Suprapubic skin (tissue), 4 donors: ENCODE data around the gene LRRC4C. TPM values are rescaled to one million over a fixed set of nuclear protein-coding genes. Genes with fewer than 3 reads are reported as not detected.

Experiments used
- DNase-seq, 2 donors: peaks; one replicate each; pipeline ENCODE4 v3.0.0-alpha.2; 2019; ENCODE audit warnings: low spot score in 2 of 2
- H3K27ac ChIP-seq: fragments of 200-600 bp; sonication (generic); one replicate; pipeline ENCODE4 v1.5.1; 2019
- H3K27me3 ChIP-seq: fragments of 200-600 bp; sonication (generic); one replicate; pipeline ENCODE4 v1.5.1; 2019
- H3K36me3 ChIP-seq: fragments of 200-600 bp; sonication (generic); one replicate; pipeline ENCODE4 v1.5.1; 2019
- H3K4me1 ChIP-seq: fragments of 200-600 bp; sonication (generic); one replicate; pipeline ENCODE4 v1.5.1; 2019
- H3K4me3 ChIP-seq: fragments of 200-600 bp; sonication (generic); one replicate; pipeline ENCODE4 v1.5.1; 2019; ENCODE audit warnings: mild to moderate bottlenecking
- H3K9me3 ChIP-seq: fragments of 200-600 bp; sonication (generic); one replicate; pipeline ENCODE4 v1.5.1; 2019
- CTCF ChIP-seq, 2 donors: fragments of 200-600 bp in 1 of 2; fragments of 450-650 bp in 1 of 2; sonication (generic) in 1 of 2; IDR thresholded peaks; one replicate each; pipeline ENCODE4 v1.5.1; 2016 to 2019; ENCODE audit warnings: antibody characterized with exemption in 2 of 2, mild to moderate bottlenecking in 1 of 2, moderate library complexity in 1 of 2
- EP300 ChIP-seq: sonication (generic); formaldehyde crosslinking; IDR thresholded peaks from one replicate; pipeline ENCODE4 v1.6.1; 2017; ENCODE audit warnings: antibody characterized with exemption
- POLR2A ChIP-seq, 2 donors: fragments of 450-650 bp; IDR thresholded peaks; one replicate each; pipeline ENCODE4 v1.6.1; 2017; ENCODE audit warnings: antibody characterized with exemption in 2 of 2, mild to moderate bottlenecking in 2 of 2, moderate library complexity in 2 of 2
- POLR2AphosphoS5 ChIP-seq, 3 donors: sonication (generic); formaldehyde crosslinking; IDR thresholded peaks; one replicate each; pipeline ENCODE4 v1.6.1; 2017; ENCODE audit warnings: antibody characterized with exemption in 3 of 3
- WGBS: methylation state at CpG from one replicate; pipeline ENCODE4 v1.1.5; 2018; 5-methylcytosine and 5-hydroxymethylcytosine counted together
- total RNA-seq, 4 donors: library from RNA; depleted of rRNA; stranded (reverse); fragments of >200 nt; gene quantifications; one replicate each; pipeline ENCODE4 v1.1.0, GENCODE V29; 2016

LRRC4C gene
- total RNA-seq, 4 donors from 2014 or later = 0.19 to 1.1 (median 0.60) TPM; not detected in 1

DNA sequence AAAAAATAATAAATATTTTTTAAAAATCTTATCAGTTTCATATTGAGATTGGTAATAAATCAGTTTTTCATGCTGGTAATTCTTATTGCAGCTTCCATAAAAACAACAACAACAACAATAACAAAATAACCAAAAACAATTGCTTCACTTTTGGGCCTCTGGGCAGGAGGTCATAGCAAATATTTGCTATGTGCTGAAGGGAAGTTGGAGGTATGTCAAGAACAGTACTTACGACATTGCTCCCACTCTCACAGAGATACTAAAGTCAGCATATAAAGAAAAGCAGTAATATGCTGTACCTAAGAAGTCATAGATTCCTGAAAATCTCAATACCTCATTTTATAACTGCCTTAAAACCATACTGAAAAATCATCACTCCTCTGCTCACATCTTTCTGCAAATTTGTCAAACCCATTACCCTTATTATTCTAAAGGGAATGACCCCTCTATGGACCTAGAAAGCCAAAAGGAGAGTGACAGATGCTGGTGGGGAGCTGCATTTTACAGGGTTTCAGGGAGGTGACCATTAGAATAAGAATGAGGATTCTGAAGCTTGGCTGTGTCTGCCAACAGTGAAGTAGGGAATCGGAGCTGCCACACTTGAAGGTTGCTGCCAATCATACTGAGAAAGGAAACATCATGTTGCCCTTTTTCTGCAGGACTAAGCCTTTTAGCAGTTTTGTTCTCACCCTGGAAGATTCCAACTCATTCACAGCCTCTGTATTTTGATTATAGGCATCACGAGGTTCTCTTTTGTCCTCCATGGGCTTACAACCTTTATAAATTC, 742.9 kb downstream of the LRRC4C start:
- no peaks in the 10 kb centered on the region for H3K4me1 ChIP-seq
- no peaks in the 10 kb centered on the region for H3K36me3 ChIP-seq
- 56% methylated on average over 3 of the region's 3 CpGs for WGBS
- no peak overlapping the region for H3K4me3 ChIP-seq
- no peak for DNase-seq
- TF ChIP-seq POLR2A (IDR thresholded peaks at IDR 0.05) = no peak
- TF ChIP-seq POLR2AphosphoS5 (IDR thresholded peaks at IDR 0.05) = no peak
- TF ChIP-seq CTCF (IDR thresholded peaks at IDR 0.05) = no peak
- TF ChIP-seq EP300 = no peak
- no peaks in the 10 kb centered on the region for H3K27me3 ChIP-seq
- H3K9me3 ChIP-seq = no peaks in the 10 kb centered on the region
- H3K27ac ChIP-seq = no peak overlapping the region

DNA sequence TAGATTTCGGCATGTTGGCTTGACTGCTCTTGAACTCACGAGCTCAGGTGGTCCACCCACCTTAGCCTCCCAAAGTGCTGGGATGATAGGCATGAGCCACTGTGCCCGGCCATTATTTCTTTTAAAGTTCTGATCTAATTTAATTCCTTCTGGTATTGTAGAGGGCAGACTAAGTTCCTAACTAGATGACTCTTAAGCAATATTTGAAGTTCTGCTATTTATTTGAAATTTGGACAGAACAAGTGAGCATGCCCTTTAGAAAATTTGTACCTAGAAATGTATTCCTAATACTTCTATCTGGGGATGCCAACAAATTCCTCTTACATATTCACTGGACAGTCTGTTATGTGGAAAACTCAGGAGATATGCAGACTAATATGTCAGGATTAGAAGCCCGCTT, 746.4 kb downstream of the LRRC4C start:
- Histone ChIP-seq H3K4me3 (no peak overlapping the region), H3K27me3 (no peaks in the 10 kb centered on the region), H3K4me1 (no peaks in the 10 kb centered on the region), H3K27ac (no peak overlapping the region), H3K36me3 (no peaks in the 10 kb centered on the region), H3K9me3 (no peaks in the 10 kb centered on the region)
- WGBS = 87% methylated on average over 4 of the region's 4 CpGs
- DNase-seq = no peak
- no peak for TF ChIP-seq EP300
- TF ChIP-seq POLR2AphosphoS5 (IDR thresholded peaks at IDR 0.05) = no peak
- no peak for TF ChIP-seq CTCF (IDR thresholded peaks at IDR 0.05)
- TF ChIP-seq POLR2A (IDR thresholded peaks at IDR 0.05) = no peak

- no peak overlapping the region for H3K4me3 ChIP-seq
- H3K27me3 ChIP-seq = no peaks in the 10 kb centered on the region
- no peaks in the 10 kb centered on the region for H3K4me1 ChIP-seq
- DNase-seq = no peak
- no peaks in the 10 kb centered on the region for H3K36me3 ChIP-seq
- 74% methylated on average over 2 of the region's 2 CpGs for WGBS
- H3K27ac ChIP-seq = no peak overlapping the region
- H3K9me3 ChIP-seq = no peaks in the 10 kb centered on the region
- TF ChIP-seq POLR2AphosphoS5 (IDR thresholded peaks at IDR 0.05) (no peak), CTCF (IDR thresholded peaks at IDR 0.05) (no peak), POLR2A (IDR thresholded peaks at IDR 0.05) (no peak), EP300 (no peak)
Observed at GRCh38 chr11:40701027-40701426, 758.4 kb downstream of the LRRC4C start.

DNA sequence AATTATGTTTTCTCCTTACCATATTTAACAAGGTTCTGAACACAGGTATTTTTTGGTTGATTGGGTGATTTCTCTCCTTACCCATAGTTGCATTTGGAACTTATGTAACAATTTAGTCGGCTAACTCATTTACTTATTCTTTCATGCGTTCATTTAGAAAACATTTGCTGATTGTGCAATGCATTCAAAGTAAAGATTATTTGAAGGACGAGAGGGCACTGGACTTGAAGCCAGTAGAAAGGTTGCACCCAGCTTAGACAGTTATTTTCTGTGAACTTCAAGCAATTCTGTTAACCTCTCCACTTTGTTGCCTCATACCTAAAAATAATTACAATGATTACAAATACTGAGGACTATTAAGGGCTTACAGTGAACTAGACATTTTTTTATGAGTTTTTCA, 769.6 kb downstream of the LRRC4C start:
- TF ChIP-seq EP300 (no peak), CTCF (IDR thresholded peaks at IDR 0.05) (no peak), POLR2AphosphoS5 (IDR thresholded peaks at IDR 0.05) (no peak), POLR2A (IDR thresholded peaks at IDR 0.05) (no peak)
- H3K27ac ChIP-seq = no peak overlapping the region
- DNase-seq = no peak
- no peaks in the 10 kb centered on the region for H3K4me1 ChIP-seq
- WGBS = 83% methylated on average over 3 of the region's 3 CpGs
- no peaks in the 10 kb centered on the region for H3K36me3 ChIP-seq
- no peak overlapping the region for H3K4me3 ChIP-seq
- no peaks in the 10 kb centered on the region for H3K27me3 ChIP-seq
- peaks cover 4% of the 10 kb centered on the region for H3K9me3 ChIP-seq

DNA sequence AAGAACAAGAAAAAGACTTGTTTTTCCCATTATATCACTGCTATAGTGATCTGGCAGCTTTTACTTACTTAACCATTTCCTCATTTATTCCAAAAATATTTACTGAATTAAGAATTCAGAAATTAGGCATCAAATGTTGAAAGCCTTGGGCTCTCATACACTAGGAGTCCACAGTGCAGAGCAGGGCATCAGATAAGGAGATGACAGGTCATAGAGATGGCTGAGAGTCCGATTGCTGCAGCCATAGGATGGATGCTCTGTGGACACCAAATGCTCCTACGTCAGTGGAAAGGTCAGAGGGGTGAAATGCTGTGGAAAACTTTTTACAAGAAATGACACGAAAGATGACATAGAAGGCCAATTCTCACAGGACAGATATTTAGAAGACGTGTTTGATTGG, 771.1 kb downstream of the LRRC4C start:
- 61% methylated on average over 4 of the region's 4 CpGs for WGBS
- DNase-seq = no peak
- no peak for TF ChIP-seq EP300
- TF ChIP-seq POLR2A (IDR thresholded peaks at IDR 0.05) = no peak
- no peak for TF ChIP-seq CTCF (IDR thresholded peaks at IDR 0.05)
- no peak for TF ChIP-seq POLR2AphosphoS5 (IDR thresholded peaks at IDR 0.05)
- Histone ChIP-seq H3K4me3 (no peak overlapping the region), H3K4me1 (no peaks in the 10 kb centered on the region), H3K27ac (no peak overlapping the region), H3K9me3 (peaks cover 4% of the 10 kb centered on the region), H3K36me3 (no peaks in the 10 kb centered on the region), H3K27me3 (no peaks in the 10 kb centered on the region)
